ENCODE results near the gene SLC11A2. TPM values are rescaled to one million over a fixed set of nuclear protein-coding genes. Genes with fewer than 3 reads are reported as not detected.

SLC11A2 gene
- total and polyA plus RNA-seq, 9 of the 15 experiments (the other 6 are each of a cell fraction or from before 2014, with no cell fraction given), result 21.1 to 54.0 (median 32.9) TPM

- TF ChIP-seq, protein P1, sequence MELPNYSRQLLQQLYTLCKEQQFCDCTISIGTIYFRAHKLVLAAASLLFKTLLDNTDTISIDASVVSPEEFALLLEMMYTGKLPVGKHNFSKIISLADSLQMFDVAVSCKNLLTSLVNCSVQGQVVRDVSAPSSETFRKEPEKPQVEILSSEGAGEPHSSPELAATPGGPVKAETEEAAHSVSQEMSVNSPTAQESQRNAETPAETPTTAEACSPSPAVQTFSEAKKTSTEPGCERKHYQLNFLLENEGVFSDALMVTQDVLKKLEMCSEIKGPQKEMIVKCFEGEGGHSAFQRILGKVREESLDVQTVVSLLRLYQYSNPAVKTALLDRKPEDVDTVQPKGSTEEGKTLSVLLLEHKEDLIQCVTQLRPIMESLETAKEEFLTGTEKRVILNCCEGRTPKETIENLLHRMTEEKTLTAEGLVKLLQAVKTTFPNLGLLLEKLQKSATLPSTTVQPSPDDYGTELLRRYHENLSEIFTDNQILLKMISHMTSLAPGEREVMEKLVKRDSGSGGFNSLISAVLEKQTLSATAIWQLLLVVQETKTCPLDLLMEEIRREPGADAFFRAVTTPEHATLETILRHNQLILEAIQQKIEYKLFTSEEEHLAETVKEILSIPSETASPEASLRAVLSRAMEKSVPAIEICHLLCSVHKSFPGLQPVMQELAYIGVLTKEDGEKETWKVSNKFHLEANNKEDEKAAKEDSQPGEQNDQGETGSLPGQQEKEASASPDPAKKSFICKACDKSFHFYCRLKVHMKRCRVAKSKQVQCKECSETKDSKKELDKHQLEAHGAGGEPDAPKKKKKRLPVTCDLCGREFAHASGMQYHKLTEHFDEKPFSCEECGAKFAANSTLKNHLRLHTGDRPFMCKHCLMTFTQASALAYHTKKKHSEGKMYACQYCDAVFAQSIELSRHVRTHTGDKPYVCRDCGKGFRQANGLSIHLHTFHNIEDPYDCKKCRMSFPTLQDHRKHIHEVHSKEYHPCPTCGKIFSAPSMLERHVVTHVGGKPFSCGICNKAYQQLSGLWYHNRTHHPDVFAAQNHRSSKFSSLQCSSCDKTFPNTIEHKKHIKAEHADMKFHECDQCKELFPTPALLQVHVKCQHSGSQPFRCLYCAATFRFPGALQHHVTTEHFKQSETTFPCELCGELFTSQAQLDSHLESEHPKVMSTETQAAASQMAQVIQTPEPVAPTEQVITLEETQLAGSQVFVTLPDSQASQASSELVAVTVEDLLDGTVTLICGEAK (IDR thresholded peaks at IDR 0.05), result no peak
- TF ChIP-seq, protein P1 (CRISPR knock-in tag; IDR thresholded peaks at IDR 0.05), result no peak
- TF ChIP-seq MBD2 (IDR thresholded peaks at IDR 0.05; ENCODE audit: borderline replicate concordance, low read depth) (peak; percentile 55), ZNF165 (CRISPR knock-in tag; IDR thresholded peaks at IDR 0.05; ENCODE audit: borderline replicate concordance) (no peak), LARP7 (IDR thresholded peaks at IDR 0.05) (no peak), NFE2L1 (tag; IDR thresholded peaks at IDR 0.05; ENCODE audit: borderline replicate concordance, low read depth) (no peak), TGIF2 (CRISPR knock-in tag; IDR thresholded peaks at IDR 0.05) (no peak), ZNF586 (CRISPR knock-in tag; conservative IDR thresholded peaks at IDR 0.05) (no peak), THRAP3 (IDR thresholded peaks at IDR 0.05; ENCODE audit: borderline replicate concordance) (no peak), HIVEP1 (CRISPR knock-in tag; IDR thresholded peaks at IDR 0.05) (no peak)
- TF ChIP-seq, protein P2, sequence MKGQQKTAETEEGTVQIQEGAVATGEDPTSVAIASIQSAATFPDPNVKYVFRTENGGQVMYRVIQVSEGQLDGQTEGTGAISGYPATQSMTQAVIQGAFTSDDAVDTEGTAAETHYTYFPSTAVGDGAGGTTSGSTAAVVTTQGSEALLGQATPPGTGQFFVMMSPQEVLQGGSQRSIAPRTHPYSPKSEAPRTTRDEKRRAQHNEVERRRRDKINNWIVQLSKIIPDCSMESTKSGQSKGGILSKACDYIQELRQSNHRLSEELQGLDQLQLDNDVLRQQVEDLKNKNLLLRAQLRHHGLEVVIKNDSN (CRISPR knock-in tag; IDR thresholded peaks at IDR 0.05), result no peak
These were observed 4.5 kb downstream of the SLC11A2 start (continued) for GRCh38 chr12:51021694-51022093.
